ENCODE measurements around the gene AFF1.

DNA sequence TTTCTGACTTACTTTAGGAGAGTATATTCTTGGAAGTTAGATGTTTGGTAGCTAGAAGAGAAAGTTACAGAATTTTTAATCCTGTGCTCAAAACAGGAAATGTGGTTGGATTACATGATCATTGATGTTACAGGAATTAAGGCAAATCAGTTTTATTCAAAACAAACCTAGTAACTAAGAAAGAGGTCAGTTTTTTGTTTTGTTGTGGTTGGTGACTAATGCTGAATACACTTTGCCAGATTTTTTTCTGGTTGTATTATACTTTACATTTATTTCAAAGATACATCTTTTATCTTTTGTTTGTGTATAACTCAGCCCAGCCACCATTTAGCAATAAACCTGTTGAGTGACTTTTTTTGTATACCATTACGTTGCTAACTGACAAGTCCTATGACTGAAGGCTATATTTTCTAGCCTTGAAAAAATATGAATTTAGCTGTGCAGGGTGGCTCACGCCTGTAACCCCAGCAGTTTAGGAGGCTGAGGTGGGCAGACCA lies 168.9 kb downstream of the AFF1 start:
- no peak for TF ChIP-seq CTCF (IDR thresholded peaks at IDR 0.05; ENCODE audit: insufficient read depth, low read depth, low read length)
- no peak for TF ChIP-seq EZH2 (IDR thresholded peaks at IDR 0.05; ENCODE audit: insufficient read depth, low read length)
